ENCODE data around the gene SORCS2.

SORCS2 gene

DNA sequence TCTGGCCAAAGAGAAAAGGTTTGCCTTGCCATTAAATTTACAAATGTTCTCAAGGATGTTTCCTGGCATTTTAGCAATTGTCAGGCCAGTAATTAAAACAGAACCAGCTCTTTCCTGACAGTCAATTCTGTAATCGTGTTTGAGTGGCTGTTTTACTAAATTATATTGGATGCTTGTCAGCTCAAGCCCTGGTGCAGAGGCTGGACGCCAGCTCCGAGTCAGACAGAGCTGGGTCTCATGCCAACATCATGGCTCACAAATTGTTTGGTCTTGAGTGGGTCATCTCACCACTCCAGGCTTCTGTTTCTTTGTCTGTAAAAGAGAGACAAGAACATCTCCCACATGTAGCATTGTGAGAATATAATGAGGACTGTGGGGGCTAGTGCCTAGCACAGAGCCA lies 432.7 kb downstream of the SORCS2 start:
- TF ChIP-seq TAF1 (IDR thresholded peaks at IDR 0.05; ENCODE audit: borderline replicate concordance, insufficient read depth, low read length) (no peak), FOXP2 (optimal IDR thresholded peaks at IDR 0.05; ENCODE audit: borderline replicate concordance, extremely low read depth, extremely low read length, insufficient read depth) (no peak), POLR2AphosphoS5 (IDR thresholded peaks at IDR 0.05; ENCODE audit: low read depth, low read length) (no peak), SIN3A (IDR thresholded peaks at IDR 0.05; ENCODE audit: borderline replicate concordance, insufficient read depth, low read length) (no peak)
- TF ChIP-seq, protein P1, sequence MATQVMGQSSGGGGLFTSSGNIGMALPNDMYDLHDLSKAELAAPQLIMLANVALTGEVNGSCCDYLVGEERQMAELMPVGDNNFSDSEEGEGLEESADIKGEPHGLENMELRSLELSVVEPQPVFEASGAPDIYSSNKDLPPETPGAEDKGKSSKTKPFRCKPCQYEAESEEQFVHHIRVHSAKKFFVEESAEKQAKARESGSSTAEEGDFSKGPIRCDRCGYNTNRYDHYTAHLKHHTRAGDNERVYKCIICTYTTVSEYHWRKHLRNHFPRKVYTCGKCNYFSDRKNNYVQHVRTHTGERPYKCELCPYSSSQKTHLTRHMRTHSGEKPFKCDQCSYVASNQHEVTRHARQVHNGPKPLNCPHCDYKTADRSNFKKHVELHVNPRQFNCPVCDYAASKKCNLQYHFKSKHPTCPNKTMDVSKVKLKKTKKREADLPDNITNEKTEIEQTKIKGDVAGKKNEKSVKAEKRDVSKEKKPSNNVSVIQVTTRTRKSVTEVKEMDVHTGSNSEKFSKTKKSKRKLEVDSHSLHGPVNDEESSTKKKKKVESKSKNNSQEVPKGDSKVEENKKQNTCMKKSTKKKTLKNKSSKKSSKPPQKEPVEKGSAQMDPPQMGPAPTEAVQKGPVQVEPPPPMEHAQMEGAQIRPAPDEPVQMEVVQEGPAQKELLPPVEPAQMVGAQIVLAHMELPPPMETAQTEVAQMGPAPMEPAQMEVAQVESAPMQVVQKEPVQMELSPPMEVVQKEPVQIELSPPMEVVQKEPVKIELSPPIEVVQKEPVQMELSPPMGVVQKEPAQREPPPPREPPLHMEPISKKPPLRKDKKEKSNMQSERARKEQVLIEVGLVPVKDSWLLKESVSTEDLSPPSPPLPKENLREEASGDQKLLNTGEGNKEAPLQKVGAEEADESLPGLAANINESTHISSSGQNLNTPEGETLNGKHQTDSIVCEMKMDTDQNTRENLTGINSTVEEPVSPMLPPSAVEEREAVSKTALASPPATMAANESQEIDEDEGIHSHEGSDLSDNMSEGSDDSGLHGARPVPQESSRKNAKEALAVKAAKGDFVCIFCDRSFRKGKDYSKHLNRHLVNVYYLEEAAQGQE (IDR thresholded peaks at IDR 0.05; ENCODE audit: insufficient read depth in 1 of 2, low read depth in 2 of 2, low read length in 2 of 2) = no peak

DNA sequence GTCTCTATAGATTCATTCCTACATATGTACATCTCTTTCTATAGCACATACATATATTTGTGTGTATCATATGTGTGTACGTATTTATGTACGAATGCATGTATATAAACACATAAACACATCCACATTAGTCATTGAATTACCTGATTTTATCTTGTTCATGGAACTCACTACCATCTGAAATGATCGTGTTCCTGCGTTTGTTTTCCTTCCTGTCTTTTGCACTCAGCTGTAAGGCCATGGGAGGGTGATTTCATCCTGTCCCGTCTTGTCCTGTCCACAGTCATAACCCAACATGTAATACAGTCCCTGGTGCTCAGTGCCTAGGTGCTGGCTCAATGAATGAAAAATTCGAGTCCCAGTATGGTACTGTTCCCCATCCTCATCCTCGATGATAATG lies 434.2 kb downstream of the SORCS2 start:
- TF ChIP-seq SIN3A (IDR thresholded peaks at IDR 0.05; ENCODE audit: borderline replicate concordance, insufficient read depth, low read length) (no peak; the same call in 1 of the 2 replicates), FOXP2 (optimal IDR thresholded peaks at IDR 0.05; ENCODE audit: borderline replicate concordance, extremely low read depth, extremely low read length, insufficient read depth) (no peak), TAF1 (IDR thresholded peaks at IDR 0.05; ENCODE audit: borderline replicate concordance, insufficient read depth, low read length) (no peak), POLR2AphosphoS5 (IDR thresholded peaks at IDR 0.05; ENCODE audit: low read depth, low read length) (no peak)
- TF ChIP-seq, protein P1 (IDR thresholded peaks at IDR 0.05; ENCODE audit: insufficient read depth in 1 of 2, low read depth in 2 of 2, low read length in 2 of 2) = no peak

- TF ChIP-seq POLR2AphosphoS5 (IDR thresholded peaks at IDR 0.05; ENCODE audit: low read depth, low read length) (no peak), TAF1 (IDR thresholded peaks at IDR 0.05; ENCODE audit: borderline replicate concordance, insufficient read depth, low read length) (no peak), SIN3A (IDR thresholded peaks at IDR 0.05; ENCODE audit: borderline replicate concordance, insufficient read depth, low read length) (no peak), FOXP2 (optimal IDR thresholded peaks at IDR 0.05; ENCODE audit: borderline replicate concordance, extremely low read depth, extremely low read length, insufficient read depth) (no peak)
- TF ChIP-seq, protein P1 (IDR thresholded peaks at IDR 0.05; ENCODE audit: insufficient read depth in 1 of 2, low read depth in 2 of 2, low read length in 2 of 2) = no peak
These were observed 435.2 kb downstream of the SORCS2 start for GRCh38 chr4:7627251-7628250.

GRCh38 chr4:7628432-7628831 lies 436.1 kb downstream of the SORCS2 start:
- TF ChIP-seq POLR2AphosphoS5 (IDR thresholded peaks at IDR 0.05; ENCODE audit: low read depth, low read length) (no peak), FOXP2 (optimal IDR thresholded peaks at IDR 0.05; ENCODE audit: borderline replicate concordance, extremely low read depth, extremely low read length, insufficient read depth) (no peak), SIN3A (IDR thresholded peaks at IDR 0.05; ENCODE audit: borderline replicate concordance, insufficient read depth, low read length) (no peak), TAF1 (IDR thresholded peaks at IDR 0.05; ENCODE audit: borderline replicate concordance, insufficient read depth, low read length) (no peak)
- TF ChIP-seq, protein P1 (IDR thresholded peaks at IDR 0.05; ENCODE audit: insufficient read depth in 1 of 2, low read depth in 2 of 2, low read length in 2 of 2) = no peak

Data from PFSK-1 (cell line).